Measurements from ENCODE around the gene C6orf89.

C6orf89 gene, protein sequence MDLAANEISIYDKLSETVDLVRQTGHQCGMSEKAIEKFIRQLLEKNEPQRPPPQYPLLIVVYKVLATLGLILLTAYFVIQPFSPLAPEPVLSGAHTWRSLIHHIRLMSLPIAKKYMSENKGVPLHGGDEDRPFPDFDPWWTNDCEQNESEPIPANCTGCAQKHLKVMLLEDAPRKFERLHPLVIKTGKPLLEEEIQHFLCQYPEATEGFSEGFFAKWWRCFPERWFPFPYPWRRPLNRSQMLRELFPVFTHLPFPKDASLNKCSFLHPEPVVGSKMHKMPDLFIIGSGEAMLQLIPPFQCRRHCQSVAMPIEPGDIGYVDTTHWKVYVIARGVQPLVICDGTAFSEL

DNA sequence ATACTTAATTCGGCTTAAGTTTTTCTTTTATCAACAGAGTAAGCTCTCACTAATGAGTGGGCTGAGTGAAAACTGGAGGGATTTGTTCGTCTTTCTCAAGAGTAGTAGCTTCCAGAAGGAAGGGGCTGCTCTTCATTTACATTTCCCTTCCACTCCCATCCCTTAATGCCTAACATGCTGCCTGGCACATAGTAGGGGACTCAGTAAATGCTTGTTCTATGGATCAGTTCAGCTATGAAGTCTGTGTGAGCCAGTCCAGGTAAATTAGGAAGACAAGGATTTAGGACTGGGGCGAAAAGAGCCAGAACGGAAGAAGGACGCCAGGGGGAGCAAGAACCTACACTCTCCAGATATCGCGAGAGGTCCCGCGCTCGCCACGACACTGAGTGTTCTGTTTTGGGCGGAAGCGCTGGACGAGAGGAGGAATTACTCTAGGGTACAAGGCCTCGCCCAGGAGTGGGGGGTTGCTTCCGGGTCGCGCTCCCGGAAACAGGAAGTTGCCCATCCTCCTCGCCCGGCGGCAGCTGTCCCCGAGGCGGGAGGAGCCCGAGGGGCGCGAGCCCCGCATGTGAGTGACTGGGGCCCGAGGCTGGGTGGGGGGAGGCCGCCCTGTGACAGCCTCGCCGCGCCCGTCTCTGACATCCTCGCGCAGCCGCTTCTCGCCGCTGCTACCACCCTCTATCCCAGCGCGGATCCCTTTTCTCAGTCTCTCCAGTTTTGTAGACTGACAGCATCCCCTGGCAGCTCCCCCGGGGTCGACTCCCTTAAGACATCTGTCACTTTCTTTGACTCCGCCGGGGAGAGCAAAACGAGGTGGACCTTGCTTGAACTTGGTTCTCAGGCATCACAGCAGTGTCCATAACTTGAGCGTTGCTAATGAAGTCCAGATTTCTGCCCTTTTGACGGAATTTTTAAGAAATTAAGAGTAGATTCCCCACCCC, at the start of gene C6orf89:
Gene C6orf89 (plus strand): TSS at position 492 of the 941 bp plus-strand sequence. CDS start 13,493 bp downstream, outside the sequence.
- DNase-seq = peak; percentile 98

DNA sequence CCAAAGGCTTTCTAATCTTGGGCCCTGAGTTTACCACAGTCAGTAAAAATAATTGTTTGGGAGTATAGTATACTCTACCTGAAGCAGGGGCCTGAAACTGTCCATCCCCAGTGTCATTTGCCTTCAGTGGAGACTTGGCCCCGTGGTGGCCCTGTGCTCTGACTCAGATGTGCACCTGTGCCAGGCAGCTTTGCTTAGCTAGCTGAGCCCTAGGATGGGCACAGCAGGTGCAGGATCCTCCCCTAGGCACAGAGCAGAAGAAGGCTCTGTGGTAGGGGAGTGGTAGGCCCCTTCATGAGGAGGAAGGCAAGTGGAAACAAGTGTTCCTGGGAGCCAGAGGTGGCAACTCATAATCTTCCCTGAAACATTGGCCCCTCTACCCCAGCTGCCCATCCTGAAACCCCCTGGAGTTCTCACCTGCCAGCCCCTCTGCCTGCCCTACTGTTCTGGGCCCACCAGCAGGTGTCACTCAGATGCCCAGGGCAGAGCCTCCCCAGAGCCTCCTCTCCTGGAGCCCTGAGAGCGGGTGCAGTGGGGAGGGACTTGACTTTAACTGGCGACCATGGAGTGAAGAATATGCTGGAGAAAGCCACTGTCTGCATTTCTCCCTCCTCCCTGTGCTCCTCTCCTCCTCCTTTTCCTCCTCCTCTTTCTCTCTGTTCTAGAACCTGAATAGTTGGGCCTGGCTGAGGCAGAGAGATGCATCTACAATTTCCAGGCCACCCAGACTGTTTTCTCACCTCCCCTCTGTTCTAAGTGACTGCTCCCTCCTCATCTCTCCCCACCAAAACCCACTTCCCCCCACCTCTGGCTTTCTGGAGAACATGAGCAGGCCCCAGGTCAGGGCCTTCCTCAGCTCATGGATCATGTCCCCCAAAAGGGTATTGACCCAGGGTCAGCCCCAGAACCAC, 49.4 kb upstream of the C6orf89 start:
- no peak for DNase-seq

DNA sequence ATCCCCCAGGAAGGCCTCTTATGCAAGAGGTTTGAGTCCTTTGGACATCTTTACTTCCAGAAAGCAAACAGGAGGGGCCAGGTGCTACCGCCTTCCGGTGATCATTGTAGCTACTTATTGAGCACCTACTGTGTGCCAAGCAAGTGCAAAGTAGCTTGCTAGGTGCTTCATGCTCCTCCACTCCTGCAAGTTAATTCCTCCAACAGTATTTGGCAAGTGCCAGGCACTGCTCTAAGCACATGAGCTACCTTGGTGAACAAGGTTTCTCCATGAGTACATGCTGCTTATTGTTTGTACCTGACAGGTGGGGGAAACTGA, 48.8 kb upstream of the C6orf89 start:
- DNase-seq = no peak

DNA sequence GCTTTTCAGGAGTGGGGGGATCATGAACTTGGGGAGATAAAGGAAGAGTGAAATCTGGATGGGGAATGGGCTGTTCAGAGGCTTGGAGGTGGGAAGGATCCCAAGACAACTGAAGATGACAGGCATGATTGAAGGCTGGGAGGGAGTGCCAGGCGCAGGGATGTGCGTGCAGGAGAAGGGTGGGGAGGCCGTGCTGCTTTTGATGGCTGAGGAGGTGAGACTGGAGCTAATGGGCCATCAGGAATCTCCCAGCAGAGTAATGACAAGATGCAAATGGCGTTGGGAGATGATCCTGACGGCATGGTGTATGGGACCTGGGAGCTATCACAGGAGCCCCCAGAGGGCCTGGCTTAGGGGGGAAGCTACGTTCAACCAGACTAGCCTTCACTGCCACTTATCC, 48.1 kb upstream of the C6orf89 start:
- no peak for DNase-seq

DNA sequence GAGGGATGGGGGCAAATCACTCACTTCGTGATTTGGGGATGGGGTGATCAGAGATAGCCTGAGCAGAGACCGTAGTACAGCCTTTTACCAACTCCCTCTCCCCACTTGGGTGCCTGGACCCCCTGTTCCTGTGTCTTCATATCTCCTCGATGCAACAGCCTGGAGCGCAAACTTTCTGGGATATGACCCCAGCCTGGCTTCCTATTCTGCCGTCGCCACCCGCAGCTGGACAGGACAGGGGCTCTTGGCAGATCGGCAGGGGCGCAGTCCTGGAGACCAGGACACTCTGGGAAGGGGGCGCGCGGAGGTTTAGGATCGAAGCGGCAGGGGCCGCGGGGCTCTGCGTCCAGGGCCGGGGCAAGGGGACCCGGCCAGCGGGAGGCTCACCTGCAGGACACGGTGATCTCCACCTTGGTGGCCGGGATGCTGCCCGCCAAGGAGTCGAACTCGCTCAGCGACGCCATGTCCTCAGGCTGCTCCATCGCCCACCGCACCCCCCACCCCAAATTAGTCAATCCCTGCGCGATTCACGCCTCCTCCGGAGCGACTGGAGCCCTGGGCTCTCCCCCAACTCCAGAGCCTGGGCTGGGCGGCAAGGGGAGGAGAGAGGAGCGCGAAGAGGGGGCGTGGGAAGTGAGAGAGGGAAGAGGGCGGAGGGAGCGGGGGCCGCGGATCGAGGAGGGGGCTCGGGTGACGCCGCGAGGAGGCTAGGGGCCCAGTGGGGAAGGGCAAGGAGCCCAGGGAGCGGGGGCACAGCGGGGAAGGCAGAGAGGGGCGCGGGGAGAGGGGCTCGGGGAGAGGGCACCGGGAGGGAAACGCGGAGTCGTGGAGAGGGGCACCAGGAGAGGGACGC, 46.6 kb upstream of the C6orf89 start, which contains the start of gene CPNE5:
Gene CPNE5 (minus strand): TSS at position 549 of the 853 bp plus-strand sequence. CDS start 67 bp downstream, at position 482.
- DNase-seq = peak; percentile 16

DNA sequence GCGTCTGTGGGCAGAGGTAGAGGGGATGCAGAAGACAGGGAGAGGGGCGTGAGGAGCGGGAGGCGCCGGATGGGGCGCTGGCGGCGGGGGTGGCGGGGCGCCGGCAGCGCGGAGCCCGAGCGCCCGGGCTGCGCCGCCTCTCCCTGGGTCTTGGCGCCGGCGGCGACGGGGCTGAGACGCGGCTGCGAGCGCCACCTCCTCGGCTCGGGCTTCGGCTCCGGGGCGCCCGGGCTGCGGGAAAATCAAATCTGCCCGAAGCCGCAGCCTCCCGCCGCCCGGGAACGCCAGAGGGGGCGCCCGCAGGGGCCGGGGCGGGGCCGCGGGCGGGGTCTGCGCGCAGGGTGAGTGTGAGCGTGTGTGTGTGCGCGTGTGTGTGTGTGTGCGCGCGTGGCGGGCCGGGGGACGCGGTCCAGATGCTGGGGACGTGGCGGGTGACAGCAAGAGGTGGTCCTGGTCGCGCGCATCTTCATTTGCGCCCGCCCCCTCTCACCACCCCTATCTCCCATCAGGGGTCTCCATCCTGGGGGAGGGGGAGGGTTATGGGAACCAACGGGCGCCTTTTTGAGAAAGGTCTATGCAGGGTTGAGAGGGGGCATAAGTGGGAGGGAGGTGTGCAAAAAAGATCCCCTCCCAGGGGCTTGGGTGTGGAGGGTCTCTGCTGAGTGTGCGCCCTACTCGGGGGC, 45.9 kb upstream of the C6orf89 start:
- DNase-seq = peak; percentile 39

DNA sequence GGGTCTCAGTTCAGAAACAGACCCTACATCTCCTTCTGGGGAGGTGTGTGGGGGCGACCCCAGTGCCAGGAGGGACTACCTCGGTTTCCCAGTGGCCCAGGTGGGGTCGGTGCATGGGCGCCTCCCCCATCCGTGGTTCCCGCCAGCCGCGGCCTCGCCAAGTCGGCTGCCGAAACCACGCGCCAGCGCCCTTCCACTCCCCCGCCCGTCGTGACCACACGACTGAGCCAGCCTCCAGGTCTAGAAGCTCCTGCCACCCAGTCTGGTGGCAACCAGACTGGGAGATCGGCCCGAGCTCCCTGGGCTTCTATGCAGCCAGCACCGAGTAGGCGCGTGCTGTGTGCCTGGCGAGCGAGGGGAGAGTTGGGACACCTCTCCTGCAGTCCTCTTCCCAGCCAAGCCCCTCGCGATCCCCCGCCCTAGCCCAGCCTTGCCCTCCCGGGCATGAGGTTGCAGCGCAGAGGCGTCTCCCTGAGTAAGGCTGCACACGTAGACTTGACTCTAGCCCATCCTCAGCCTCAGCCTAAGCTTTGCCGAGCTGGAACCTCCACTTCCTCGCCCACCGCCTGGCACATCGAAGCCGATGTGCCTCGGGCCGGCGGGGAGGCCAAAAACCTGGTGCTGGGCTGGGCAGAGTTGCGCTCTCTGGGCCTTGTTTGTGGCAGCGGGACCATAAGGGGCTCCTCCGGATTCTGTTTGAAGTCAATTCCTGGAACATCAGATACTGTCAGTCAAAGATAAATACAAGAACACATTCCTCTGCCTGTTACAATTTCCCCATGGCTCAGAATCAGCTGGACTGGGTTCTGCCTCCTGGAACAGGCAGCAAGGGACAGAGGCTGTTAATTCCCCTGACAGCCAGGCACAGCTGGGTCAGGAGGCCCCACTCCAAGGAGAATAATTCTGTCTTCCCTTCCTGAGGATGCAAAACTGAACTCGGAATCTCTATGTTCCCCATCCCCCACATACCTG, 45.0 kb upstream of the C6orf89 start:
- no peak for DNase-seq

DNA sequence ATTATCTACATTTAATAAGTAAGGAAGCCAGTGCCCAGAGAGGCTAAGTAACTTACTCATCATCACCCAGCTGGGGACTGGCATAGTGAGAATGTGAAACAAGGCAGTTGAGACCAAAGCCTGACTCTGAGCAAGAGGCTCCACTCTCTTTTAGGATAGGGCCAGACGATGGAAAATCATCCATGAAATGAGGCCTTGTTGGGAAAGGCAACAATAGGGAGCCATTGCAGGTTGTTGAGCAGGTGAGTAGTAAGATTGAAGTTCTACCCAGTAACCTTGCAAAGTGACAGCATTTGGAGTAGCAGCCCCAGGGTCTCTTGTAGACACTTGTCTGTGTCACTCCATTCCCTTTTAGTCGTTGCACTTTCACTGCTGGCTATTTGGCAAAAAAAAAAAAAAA, 44.0 kb upstream of the C6orf89 start:
- no peak for DNase-seq

DNA sequence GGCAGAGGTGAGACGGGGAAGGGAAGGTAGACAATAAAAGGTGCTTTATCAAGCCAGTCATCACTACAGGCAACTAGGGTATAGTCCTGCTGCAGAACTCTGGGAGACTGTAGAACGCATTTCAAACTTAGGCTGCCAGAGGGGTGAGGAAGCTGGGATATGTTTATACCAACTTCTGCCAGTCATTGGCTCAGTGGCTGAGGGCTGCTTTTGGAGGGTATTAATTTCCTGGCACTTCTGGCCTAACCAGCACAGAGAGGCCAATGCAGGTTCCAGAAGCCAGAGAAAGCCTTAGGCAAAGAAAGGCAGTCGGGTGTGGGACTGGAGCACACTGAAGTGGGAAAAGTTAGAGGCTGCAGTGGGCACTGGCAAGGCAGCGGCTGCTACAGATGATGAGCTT, 42.6 kb upstream of the C6orf89 start:
- no peak for DNase-seq

DNA sequence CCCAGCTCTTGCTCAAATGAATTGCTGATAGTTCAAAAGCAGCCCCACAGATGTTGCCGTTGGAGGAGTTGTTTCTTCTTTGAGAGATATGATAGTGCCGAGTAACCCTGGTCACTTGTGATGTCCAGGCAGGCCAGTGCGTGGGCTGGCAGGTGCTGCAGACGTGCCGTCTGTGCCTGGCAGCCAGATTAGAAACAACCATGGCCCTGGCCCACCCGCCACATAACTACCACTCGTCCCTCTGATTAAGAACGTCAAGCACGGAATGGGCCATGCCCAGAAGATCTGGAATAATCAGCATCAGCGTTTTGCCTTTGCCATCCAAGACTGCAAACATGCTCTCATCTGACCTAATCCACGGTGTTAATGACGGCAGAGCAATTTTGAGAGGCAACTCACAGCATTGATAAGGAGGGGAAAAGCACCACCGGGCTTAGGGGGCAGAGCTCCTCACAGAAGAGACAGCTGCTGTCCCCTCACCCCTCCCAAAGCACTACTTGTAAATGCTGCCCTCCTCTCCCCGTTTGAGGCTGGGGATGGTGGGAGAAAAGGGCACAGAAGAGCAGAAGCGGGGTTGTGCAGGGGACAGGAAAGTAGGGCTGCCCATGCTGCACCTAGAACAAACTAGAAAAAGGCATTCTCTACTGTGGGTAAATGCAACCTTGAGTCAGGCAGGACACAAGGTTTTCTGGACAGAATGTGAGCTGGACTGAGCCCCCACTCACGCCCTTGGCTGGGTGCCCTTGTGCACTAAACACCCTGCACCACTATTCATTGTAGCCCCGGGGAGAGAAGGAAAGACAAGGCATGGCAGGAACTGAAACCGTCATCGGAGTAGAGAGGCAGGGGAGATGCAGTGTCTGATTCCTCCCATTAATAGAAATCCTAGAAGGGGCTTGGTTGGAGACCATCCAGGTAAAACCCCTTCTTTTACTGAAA, 41.3 kb upstream of the C6orf89 start:
- DNase-seq = no peak

DNA sequence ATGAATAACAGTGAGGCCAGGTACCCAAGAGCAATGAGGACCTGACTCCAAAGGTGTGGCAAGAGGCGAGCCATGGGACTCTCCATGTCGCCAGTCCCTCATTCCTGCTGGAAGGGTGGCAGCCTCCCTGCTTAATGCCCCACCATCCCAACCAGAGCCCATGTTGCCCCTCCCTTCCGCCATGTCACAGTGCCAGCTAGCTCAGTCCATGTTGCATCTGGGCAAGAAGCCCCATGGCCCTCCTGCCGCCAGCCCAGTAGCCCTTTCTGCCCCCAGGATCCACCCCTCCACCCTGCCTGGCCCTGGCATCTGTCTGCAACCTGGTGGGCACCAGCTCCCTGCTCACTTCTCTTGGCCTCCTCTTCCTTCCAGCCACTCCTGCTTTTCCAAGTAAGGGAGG, 40.5 kb upstream of the C6orf89 start:
- DNase-seq = no peak

DNA sequence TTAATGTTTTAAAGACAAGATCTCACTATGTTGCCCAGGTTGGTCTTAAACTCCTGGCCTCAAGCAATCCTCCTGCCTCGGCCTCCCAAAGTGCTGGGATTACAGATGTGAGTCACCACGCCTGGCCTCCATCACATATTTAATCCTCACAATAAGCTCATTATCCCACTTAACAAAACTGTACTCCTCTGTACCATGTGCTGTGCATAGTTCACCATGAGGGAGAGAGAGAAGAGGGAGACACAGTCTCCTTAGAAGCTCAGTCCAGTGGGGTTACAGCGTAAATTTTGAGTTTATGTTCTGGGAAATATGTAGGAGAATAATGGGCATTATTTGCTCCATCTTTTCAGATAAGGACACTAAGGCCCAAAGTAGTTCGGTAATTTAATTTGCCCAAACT, 38.6 kb upstream of the C6orf89 start:
- DNase-seq = no peak

DNA sequence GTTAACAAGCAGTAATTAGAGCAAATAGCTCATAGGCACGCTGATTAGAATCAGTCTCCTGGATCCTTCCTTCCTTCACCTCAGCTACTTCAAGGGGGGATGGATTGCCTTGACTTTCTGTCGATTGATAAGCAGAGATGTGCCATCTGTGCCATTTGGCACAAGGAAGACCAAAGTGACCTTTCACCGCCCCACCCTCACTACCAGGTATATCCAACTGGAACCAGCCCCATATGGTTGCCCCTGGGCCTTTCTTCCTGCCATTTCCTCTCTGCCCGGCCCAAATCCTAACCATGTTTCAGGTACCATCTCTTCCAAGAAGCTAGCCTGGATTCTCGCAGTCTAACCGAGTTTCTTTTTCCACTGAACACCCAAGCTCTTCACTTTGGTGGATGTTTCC, 37.8 kb upstream of the C6orf89 start:
- DNase-seq = no peak

DNA sequence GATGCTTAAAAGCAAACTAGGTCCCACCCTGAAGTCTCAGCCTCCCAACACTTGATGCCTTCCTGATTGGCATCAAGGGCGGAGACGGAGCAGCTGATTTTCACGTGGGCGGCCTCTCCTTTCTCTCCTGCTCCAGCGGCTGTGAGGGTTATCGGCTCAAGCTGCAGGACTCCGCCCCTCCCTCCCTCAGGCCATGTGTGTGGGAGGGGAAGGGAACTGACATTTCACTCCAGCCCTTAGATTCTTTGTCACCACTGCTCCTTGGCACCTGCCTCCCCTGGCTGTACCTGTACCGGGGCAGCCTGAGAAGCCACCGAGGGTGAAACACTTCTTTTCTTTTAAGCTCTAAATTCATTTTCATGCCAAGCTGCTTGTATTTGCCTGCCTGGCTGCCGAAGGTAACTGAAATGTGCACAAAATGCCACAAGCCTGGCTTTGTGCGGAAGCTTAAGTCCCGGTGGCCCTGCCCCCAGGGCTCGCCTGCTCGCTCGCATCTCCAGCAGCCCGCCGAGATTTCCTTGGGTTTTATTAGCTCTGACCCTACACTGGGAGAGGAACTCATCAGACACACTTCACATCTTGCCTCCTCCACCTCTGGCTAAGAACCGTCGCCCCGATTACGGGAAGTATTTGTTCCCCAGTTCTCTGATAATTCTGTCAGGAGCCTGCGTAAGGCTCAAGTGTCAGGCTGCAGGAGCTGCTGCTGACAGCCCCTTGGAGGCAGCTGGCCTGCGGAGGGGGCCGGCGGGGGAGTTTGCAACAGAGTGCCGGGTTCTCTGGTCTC, 36.9 kb upstream of the C6orf89 start:
- peak; percentile 87 for DNase-seq

DNA sequence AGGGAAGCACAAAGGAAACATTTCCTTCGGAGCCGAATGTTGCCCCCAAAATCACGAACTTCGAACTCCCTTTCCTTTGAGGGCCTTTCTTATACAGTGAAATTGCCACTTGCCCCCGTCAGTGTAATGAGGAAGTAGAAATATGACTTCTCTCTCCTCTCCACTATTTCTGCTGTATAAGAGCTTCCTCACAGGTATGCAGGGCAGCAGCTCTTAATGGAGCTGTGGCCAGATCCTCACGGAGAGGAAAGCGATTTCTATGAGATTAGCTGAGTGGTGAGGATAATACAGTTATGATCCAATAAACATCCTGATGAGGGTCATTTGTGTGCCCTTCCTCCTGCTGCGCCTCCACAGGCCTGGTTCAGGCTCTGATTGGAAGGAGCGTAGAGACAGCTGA, 35.7 kb upstream of the C6orf89 start:
- no peak for DNase-seq

DNA sequence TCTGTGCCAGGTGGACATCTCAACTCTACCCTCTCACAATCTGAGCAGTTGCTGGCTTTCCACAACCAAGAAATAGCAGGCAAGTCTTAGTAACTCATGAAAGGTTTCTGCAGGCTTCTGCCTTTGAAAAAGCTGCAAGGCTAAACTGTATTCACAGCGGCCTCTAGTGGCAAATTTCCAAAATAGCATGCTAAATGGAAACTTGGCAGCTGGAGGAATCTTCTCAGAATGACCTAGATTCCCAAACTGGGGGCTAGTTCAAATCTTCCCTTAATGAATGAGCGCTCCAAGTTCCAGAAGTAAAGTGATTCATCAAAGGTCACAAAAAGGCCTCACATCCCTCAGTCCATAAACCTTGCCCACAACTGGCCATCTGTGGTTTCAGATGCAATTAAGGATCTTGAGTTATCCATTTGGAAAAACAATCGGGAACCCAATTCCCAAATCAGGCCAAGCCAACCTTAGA, 34.6 kb upstream of the C6orf89 start:
- peak; percentile 76 for DNase-seq

DNA sequence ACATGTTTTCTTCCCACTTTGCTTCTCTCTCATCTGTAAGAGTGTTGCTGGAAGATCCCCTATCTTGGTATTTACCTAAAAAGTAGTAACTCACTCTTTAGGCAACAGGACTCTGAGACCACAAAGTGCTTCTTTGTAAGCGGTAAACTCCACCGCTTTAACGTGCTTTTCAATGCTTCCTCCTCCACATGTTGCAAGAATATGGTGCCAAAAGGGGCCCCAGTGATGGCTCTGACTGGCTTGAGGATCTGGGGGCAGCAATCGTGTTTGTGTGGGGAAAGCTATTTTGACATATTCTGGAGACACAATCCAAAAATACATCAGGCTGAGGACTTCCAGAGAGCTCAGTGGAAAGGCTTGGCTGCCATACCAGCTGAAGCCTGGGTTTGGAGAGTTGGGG, 34.1 kb upstream of the C6orf89 start:
- no peak for DNase-seq

Data from NCI-H1105 treated with DMSO at 0.1 percent for 48 hours (cell line).